HG03521 (cell line): Measurements from ENCODE around the gene PLEKHG3.
"Not testable (repeated sequence)": the region's sequence is repeated elsewhere in the genome, so short reads cannot be mapped to it uniquely, and the experiment has no call there.

Source experiments
- ATAC-seq: cut with Tn5 transposase; IDR thresholded peaks from one replicate; pipeline ENCODE4 v1.9.1; 2021; ENCODE audit warnings: mild to moderate bottlenecking, moderate library complexity; ENCODE audit not compliant: unreplicated experiment

PLEKHG3 gene

DNA sequence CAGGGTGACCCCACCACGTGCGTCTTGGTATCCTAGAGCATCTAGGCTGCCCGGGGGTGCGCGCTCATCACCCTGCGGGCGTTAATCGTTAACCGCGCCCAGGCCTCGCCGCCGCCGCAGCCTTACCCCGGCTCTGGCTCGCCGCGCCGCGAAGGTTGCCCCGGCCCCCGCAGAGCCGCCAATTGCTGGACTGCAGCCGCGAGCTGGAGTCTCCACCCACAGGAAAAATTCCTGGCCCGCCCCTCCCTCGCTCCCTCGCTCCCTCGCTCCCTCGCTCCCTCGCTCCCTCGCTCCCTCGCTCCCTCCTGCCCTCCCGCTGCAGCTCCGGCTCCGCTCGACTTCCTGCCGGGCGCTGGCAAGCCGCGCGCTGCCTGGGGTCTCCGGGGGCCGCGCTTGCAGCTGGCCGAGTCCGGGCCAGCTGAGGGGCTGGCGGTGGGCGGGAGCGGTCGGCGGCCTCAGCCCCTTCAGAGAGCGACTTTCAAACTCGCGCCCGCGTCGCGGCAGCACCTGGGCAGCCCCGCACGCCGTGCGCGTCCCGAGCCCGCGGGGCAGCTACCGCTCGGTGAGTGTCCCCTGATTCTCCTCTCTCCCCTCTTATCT lies at the start of gene PLEKHG3:
PLEKHG3 (plus strand) TSS at position 282 of the 600 bp plus-strand sequence. CDS start 23,208 bp downstream, outside the sequence.
- no peak for ATAC-seq

DNA sequence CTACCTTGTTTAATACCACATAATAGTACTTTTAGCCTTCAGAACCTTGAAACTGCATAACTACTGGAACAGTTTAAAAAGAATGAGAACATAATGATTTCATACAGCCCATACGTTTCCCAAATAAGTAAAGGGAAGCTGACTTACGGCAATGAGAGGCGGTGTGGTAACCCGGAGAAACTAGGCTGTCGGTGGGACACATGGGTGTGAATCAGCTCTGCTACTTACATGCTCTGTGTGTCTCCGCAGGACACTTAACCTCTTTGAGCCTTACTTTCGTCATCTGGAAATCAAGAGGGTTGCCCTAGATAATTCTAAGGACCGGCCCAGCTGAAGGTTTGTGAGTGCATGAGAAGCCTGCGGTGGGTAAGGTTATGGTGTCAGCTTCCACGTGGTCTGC lies 49.3 kb upstream of the PLEKHG3 start:
- no peak for ATAC-seq

GRCh38 chr14:64656986-64657385 lies 47.2 kb upstream of the PLEKHG3 start:
- ATAC-seq: no peak

DNA sequence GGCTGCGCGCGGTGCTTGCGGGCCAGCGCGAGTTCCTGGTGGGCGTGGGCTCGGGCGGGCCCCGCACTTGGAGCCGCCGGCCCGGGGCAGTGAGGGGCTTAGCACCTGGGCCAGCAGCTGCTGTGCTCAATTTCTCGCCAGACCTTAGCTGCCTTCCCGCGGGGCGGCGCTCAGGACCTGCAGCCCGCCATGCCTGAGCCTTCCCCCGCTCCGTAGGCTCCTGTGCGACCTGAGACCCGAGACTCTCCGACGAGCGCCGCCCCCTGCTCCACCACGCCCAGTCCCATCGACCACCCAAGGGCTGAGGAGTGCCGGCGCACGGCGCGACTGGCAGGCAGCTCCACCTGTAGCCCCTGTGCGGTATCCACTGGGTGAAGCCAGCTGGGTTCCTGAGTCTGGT lies 46.0 kb upstream of the PLEKHG3 start:
- ATAC-seq: no peak

GRCh38 chr14:64658700-64659264 lies 45.4 kb upstream of the PLEKHG3 start:
- ATAC-seq: not testable (repeated sequence)

GRCh38 chr14:64659366-64659765 lies 44.9 kb upstream of the PLEKHG3 start:
- no peak for ATAC-seq

GRCh38 chr14:64663174-64663573 lies 41.0 kb upstream of the PLEKHG3 start:
- no peak for ATAC-seq

DNA sequence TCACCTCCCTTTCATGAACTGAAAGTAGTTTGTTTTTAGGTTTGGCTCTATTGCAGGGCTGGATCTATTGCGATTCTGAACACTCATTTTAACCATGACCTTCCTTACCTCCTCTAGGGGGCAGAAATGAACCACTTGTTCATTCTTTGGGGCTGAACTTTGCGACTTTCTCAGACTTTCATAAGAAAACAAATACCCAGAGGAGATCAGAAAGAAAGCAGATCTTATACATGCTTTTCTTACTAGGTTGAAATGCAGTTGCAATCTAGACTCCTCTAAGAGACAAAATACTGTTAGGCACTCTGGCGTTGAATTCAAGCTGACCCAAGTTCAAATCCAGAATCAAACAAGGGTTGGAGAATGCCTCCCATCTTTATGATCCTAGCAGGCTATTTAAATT lies 32.6 kb upstream of the PLEKHG3 start:
- ATAC-seq: no peak

GRCh38 chr14:64673316-64673715 lies 30.9 kb upstream of the PLEKHG3 start:
- ATAC-seq: no peak

DNA sequence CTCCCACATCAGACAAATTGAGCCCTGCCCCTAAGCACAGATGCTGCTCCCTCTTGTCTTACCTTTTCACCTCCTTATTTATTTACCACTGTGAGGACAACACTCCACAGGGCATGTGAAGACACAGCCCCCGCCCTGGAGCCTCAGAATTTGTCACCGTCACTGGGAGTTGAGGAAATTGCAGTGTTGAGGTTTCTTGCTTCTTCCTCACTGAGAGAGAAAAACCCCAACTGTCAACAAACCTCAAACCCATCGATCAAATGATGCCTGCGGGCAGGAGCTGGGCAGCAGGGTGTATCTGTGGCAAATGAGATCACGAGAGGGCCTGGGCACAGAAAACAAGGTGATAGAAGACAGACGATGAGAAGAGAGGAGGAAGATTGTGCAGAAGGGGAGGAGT lies 30.5 kb upstream of the PLEKHG3 start:
- ATAC-seq: no peak

DNA sequence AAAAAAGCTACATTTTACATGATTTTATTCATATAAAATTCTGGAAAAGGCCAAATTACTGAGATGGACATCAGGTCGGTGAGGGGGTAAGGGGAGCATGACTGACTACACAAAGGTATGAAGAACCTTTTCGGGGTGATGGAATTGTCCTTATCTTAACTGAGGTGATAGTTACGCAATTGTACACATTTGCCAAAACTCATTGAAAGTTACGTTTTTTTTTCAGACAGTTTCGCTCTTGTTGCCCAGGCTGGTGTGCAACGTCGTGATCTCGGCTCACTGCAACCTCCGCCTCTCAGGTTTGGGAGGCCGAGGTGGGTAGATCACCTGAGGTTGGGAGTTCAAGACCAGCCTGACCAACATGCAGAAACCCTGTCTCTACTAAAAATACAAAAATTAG lies 29.4 kb upstream of the PLEKHG3 start:
- ATAC-seq: no peak

DNA sequence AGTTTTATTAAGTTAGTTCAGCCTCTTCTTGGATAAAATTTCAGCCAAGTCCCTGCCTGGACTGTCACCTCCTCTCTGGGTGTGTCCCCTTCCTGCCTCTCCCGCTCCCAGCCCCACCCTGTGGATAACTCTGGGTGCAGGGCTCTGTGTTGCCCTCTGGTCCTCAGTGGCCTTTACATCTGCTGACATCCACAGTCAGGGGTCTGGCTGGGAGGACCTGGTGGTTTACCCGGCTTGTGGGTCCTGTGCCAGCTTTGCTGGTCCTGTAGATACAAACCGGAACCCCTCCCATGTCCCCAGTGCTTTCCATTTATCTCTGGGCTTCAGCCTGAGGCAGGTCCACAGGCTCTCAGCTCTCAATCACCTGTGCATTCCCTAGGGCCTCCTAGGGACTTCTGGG lies 28.9 kb upstream of the PLEKHG3 start:
- no peak for ATAC-seq

DNA sequence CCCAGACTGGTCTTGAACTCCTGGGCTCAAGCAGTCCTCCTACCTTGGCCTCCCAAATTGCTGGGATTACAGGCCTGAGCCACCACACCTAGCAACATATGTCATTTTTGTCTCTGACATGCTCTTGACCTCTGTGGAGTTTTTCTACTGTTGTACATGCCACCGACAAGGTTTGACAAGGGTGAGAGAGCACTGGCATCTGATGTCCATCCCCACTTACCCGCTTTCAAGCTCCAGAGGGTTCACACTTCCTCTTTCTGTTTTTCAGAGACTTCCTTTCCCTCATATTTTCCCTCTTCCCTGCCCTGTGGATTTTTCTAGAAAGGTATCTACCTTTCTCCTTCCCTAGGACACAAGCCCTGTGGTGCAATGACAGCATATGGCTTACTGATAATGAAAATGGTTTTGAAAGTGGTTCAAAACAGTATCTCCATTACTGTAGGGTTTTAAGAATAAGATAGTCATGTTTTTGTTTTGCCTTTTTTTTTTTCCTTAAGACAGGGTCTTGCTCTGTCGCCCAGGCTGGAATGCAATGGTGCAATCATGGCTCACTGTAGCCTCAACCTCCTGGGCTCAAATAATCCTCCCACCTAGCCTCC lies 27.7 kb upstream of the PLEKHG3 start:
- ATAC-seq: no peak

GRCh38 chr14:64680013-64680713 lies 24.1 kb upstream of the PLEKHG3 start:
- ATAC-seq: no peak

- ATAC-seq: no peak
Measured at GRCh38 chr14:64680714-64681065, 23.5 kb upstream of the PLEKHG3 start.

GRCh38 chr14:64681796-64682710 lies 22.2 kb upstream of the PLEKHG3 start:
- no peak for ATAC-seq

DNA sequence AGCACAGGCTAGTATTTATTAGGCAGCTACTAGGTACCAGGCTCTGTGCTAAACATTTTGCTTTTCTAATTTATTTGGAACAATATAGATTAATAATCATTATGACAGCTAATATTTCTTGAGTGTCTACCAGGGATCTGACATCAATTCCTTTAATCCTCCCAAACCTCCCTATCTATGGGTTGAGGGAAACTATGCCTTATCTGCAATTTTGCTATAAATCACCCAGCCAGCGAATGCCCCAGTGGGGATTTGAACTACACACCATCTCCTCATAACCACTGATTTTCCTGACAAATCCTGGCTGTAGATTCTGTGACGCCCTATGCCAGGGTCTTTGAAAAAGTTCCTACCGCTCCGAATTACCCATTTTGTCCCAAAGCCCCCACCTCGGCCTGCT lies 21.4 kb upstream of the PLEKHG3 start:
- no peak for ATAC-seq

- no peak for ATAC-seq
Measured at GRCh38 chr14:64683264-64683663, 21.0 kb upstream of the PLEKHG3 start.

- no peak for ATAC-seq
Measured at GRCh38 chr14:64684091-64684490, 20.1 kb upstream of the PLEKHG3 start.

GRCh38 chr14:64685371-64686281 lies 18.6 kb upstream of the PLEKHG3 start:
- no peak for ATAC-seq
